ENCODE results near the gene SMCR8. TPM values are rescaled to one million over a fixed set of nuclear protein-coding genes. Genes with fewer than 3 reads are reported as not detected.

The SMCR8 gene
- total RNA-seq, 1 experiment from 2014 or later: 22.4 TPM

DNA sequence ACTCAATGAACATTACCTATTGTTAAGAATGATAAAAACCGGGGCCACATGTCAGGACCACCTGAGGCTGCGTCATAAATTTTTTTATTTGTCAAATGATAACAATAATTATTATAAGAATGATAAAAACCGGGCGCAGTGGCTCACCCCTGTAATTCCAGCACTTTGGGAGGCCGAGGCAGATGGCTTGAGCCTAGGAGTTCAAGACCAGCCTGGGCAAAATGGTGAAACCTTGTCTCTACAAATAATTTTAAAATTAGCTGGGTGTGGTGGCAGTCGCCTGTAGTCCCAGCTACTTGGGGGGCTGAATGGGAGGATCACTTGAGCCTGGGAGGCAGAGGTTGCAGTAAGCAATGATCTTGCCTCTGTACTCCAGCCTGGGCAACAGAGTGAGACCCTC, 49.1 kb downstream of the SMCR8 start:
- Histone ChIP-seq H3K14ac (ENCODE audit: insufficient read depth, low read length) (no peak overlapping the region), H2BK5ac (ENCODE audit: insufficient read length, low read length) (no peak overlapping the region), H3T11ph (ENCODE audit: low read length) (no peak overlapping the region), H2BK15ac (ENCODE audit: low read depth, low read length) (no peak overlapping the region), H2BK20ac (ENCODE audit: low read depth, low read length, poor library complexity, severe bottlenecking) (no peak overlapping the region), H4K5ac (ENCODE audit: insufficient read length, low read depth, low read length) (no peak overlapping the region), H2AFZ (ENCODE audit: low read length) (no peak overlapping the region), H3K23ac (ENCODE audit: insufficient read length, low read depth, low read length) (no peak overlapping the region), H2BK12ac (ENCODE audit: insufficient read length, low read depth, low read length) (no peak overlapping the region), H3K18ac (ENCODE audit: insufficient read length, low read depth, low read length) (no peak overlapping the region), H2BK120ac (ENCODE audit: low read depth, low read length, poor library complexity, severe bottlenecking) (no peak overlapping the region), H3K4me1 (ENCODE audit: insufficient read depth, low read length) (no peaks in the 10 kb centered on the region), H3K27me3 (ENCODE audit: insufficient read depth, low read length) (no peaks in the 10 kb centered on the region), H3K79me1 (ENCODE audit: insufficient read depth, low read depth, low read length, poor library complexity, severe bottlenecking) (peaks cover 3% of the 10 kb centered on the region), H3K56ac (ENCODE audit: insufficient read length, low read depth, low read length) (no peak overlapping the region), H3K23me2 (ENCODE audit: insufficient read length, low read depth, low read length, poor library complexity, severe bottlenecking) (peaks cover 3% of the 10 kb centered on the region), H4K20me1 (ENCODE audit: control insufficient read depth, insufficient read depth, insufficient read length) (no peaks in the 10 kb centered on the region), H3K79me2 (ENCODE audit: insufficient read depth, low read length) (peaks cover 4% of the 10 kb centered on the region; the same call in 1 of the 2 replicates), H3K9ac (ENCODE audit: extremely low read depth, insufficient read length, low read length) (no peak overlapping the region), H4K91ac (ENCODE audit: insufficient read length, low read depth, low read length) (no peak overlapping the region), H3K9me3 (ENCODE audit: control insufficient read depth, low read depth, low read length) (no peaks in the 10 kb centered on the region), H3K4ac (ENCODE audit: low read depth, low read length) (no peak overlapping the region), H3K4me2 (ENCODE audit: insufficient read depth, insufficient read length, low read length) (no peak overlapping the region), H2AK5ac (ENCODE audit: insufficient read length, low read length) (no peak overlapping the region), H4K8ac (replicated peaks; ENCODE audit: insufficient read length, low read depth, low read length) (no peak overlapping the region), H3K27ac (ENCODE audit: insufficient read length, low read depth, low read length) (no peak overlapping the region)
- DNase-seq: no peak
- H3K4me1 Mint-ChIP-seq: peaks cover 11 to 12% of the 10 kb centered on the region in 2 experiments
- H3K27me3 Mint-ChIP-seq (ENCODE audit: low read depth): no peaks in the 10 kb centered on the region; the same call in 1 of the 2 replicates
- H3K4me3 Mint-ChIP-seq: no peak overlapping the region
- peaks cover 3 to 15% (median 13%) of the 10 kb centered on the region in 3 experiments; a peak in 6 of 7 replicates for H3K36me3 Mint-ChIP-seq (ENCODE audit: insufficient read depth in 1 of 3, low read depth in 3 of 3)
- no CpG with 5 or more reads among the region's 6 CpGs for WGBS (ENCODE audit: extremely low coverage, insufficient read length, low lambda C conversion rate)
- H3K9me3 Mint-ChIP-seq: no peaks in the 10 kb centered on the region
- TF ChIP-seq, protein P1, sequence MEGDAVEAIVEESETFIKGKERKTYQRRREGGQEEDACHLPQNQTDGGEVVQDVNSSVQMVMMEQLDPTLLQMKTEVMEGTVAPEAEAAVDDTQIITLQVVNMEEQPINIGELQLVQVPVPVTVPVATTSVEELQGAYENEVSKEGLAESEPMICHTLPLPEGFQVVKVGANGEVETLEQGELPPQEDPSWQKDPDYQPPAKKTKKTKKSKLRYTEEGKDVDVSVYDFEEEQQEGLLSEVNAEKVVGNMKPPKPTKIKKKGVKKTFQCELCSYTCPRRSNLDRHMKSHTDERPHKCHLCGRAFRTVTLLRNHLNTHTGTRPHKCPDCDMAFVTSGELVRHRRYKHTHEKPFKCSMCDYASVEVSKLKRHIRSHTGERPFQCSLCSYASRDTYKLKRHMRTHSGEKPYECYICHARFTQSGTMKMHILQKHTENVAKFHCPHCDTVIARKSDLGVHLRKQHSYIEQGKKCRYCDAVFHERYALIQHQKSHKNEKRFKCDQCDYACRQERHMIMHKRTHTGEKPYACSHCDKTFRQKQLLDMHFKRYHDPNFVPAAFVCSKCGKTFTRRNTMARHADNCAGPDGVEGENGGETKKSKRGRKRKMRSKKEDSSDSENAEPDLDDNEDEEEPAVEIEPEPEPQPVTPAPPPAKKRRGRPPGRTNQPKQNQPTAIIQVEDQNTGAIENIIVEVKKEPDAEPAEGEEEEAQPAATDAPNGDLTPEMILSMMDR (conservative IDR thresholded peaks at IDR 0.05): no peak
- H3K27ac Mint-ChIP-seq: no peak overlapping the region; a peak in 1 of 7 replicates
